Activated CD8-positive, alpha-beta memory T cell treated with anti-CD3 and anti-CD28 coated beads for 4 hours (primary cell): Measurements from ENCODE around the gene CLASP1.
"Not testable (repeated sequence)": the region's sequence is repeated elsewhere in the genome, so short reads cannot be mapped to it uniquely, and the experiment has no call there.

ENCODE experiments used
- DNase-seq, 2 donors: peaks; one replicate each; pipeline ENCODE4 v3.0.0-alpha.2; 2020; ENCODE audit warnings: low read depth in 2 of 2

Gene CLASP1

GRCh38 chr2:121350402-121350775 lies 298.9 kb downstream of the CLASP1 start:
- no peak for DNase-seq

DNA sequence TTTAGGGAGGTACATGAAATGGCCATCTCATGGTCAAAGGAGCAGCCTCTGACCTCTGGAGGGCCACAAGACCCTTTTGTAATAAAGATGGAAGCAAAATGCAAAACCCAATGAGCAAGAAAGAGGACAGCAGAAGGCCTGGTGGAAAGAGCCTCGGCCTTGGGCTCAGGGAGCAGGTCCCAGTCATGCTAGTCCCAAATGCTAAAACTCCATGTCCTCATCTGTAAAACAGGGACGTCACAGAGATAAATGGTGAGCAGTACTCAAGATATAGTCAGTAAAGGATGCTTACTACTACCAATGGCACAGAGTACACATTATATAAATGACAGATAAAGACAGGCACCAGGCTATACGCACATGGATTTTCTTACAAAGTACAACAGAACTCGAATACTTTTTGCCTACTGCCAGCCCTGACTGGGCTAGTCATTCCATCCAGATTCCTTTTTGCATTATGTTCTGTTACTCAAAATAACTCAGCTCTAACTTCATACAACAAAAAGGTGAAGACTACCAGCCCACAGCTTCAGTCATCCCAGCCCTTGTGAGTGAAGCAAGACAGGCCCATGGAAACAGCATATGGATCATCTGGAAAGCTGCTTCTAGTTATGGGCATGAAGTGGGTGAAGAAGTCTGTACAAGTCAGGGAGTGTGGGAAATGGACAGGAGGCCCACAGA lies 299.4 kb downstream of the CLASP1 start:
- no peak for DNase-seq

- DNase-seq: no peak
Observed at GRCh38 chr2:121348128-121348740, 301.0 kb downstream of the CLASP1 start.

DNA sequence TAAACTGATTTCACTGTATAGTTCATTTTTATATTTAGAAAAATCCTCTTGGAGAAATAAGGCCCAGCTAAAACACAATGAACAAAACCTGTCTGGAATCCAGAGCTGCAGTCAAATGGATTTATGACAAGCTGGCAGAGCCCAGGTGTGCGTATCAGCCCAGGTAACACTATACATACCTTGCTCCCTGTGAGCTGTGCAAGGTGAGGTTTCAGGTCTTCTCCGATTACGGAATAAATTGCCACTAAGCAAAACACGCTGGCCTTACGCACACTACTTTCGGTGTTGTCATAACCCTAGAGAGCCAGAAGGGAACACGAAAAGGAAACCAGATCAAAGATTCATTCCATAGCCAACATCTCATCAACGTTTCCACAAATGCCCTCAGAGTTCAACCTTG lies 302.4 kb downstream of the CLASP1 start:
- no peak for DNase-seq

GRCh38 chr2:121346407-121346806 lies 302.9 kb downstream of the CLASP1 start:
- no peak for DNase-seq

DNA sequence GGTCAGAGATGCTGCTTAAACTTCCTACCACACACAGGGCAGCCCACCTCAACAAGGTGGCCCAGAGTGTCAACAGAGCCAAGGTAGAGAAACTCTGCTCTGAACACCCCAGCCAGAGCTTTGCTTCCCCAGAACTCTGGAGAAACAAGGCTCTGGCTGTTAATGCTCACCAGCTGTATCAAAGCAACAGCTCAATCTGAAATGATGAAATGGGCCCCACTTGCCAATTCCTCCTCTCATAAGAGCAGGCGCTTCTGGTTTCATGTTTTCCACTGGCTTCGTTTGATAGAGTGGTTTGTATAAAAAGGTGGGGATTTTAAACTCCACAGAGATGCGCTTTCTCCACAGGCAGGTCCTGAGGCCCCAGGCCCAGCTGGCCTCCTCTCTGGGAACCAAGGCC lies 303.4 kb downstream of the CLASP1 start:
- DNase-seq: no peak

DNA sequence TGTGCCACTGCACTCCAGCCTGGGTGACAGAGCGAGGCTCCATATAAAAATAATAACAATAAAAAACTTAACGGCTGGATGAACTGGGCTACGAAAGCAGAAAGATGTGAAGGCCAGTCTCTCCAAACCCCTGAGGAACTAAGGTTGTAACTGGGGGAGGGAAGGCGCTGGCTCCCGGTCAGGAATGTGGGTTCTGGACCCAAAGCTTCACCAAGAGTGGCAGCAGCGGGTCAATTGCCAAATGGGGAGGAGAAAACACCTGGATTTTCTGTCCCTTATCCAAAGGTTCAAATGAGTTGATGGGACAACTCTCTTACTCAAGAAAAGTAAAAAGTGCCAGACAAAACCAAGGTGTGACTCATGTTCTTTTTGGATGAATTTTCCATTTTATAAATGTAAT lies 304.2 kb downstream of the CLASP1 start:
- no peak for DNase-seq

- not testable (repeated sequence) for DNase-seq
Observed at GRCh38 chr2:121343828-121344399, 305.3 kb downstream of the CLASP1 start.

DNA sequence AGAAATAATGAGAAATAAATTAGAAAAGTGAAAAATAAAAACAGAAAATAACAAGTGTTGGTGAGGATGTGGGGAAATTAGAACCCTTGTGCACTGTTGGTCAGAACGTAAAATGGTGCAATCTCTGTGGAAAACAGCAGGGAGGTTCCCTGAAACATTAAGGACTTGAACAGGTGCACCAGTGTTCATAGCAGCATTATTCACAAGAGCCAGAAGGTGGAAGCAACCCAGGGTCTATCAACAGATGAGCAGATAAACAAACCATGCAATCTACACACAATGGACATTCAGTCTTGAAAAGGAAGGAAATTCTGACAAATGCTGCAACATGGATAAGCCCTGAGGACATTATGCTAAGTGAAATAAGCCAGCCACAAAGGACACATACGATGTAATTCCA lies 306.1 kb downstream of the CLASP1 start:
- no peak for DNase-seq

DNA sequence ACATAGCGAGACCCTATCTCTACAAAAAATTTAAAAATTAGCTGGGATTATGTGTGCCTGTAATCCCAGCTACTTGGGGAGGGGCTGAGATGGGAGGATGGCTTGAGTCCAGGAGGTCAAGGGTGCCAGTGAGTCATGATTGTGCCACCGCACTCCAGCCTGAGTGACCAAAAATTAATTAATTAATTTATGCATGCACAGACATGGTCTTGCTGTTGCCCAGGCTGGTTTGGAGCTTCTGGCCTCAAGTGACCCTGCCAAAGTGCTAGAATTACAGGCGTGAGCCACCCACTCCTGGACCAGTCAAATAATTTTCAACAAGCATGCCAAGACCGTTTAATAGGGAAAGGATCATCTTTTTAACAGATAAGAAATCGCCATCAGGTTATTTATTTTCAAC lies 306.5 kb downstream of the CLASP1 start:
- DNase-seq: no peak

DNA sequence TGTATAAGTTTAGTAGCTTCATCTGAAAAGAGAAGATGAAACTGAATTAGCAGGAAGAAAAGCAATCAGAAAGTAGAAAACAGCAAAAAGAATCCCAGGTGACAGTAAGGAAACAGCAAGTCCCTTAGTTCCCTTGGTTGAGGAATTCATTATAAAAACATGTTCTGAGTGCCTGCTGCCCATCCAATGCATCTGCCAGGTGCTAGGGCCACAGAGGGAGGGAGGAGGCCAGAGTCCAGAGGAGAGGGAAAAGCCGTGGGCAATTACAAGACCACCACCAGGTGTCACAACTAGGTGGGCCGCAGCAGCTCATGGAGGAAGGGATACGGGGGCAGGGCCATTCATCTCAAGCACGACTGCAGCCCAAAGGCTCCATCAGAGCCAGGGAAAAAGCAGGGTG lies 308.3 kb downstream of the CLASP1 start:
- no peak for DNase-seq

DNA sequence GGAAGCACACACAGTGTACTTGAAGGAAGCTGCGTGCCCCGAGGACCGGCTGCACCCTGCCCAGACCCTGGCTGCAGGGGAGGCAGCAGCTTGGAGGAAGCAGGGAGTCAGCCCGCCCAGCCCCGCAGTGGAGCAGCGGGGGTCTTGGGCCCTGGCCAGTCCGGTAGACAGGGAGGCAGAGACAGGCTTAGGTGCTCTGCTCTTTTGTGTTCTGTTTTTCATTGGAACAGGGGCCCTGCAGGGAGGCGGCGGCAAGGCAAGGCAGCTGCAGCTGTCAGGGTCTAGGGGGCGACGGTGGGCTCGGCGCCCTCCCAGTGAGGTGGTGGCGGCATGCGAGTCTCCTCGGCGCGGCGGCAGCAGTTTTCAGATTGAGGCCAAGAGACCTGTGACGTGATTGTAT lies 311.0 kb downstream of the CLASP1 start:
- DNase-seq: no peak

- DNase-seq: no peak
Observed at GRCh38 chr2:121336528-121337294, 312.6 kb downstream of the CLASP1 start.

DNA sequence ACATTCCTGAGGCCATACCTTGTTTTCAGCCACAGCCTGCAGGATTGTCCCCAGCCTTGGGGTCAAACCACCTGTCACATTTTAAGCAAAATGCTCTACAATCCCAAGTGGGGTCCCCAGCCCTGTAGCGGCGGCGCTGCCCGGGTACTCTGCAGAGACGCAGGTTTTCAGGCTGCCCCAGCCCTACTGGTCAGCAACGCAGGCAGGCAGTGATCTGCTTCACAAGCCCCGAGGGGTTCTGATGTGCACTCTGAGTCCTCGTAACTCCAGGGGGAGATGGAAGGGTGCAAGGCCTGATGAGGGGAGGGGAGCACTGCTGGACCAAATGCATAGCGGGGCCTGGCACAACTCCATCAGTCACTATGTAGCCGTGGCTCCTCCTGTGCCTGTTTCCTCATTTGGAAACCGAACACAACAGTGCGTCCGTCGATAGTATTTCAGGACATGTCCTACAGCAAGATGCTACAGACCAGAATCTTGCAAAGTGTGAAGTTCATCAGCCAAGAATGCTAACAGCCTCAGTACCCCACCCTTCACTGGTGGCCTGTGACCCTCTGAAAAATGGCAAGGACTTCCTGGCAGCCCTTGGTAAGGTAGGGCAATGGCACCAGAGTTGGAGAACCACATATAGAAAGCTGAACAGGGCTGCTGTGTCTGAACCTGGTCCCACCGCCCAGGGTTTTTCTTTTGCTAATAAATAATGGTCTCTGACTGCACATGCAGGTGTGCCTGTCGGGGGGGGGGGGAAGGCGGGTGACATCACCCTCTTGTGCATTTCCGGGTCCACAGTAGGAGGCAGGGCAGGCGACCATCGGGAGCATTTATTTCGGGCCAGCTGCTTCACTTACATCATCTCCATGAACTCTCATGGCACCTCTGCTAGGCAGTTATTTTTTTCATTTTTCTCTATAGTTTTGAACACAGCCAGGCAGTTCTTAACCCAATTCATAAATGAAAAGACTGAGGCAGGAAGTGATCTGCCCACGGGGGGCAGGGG lies 313.7 kb downstream of the CLASP1 start:
- DNase-seq: no peak

GRCh38 chr2:121334581-121335293 lies 314.5 kb downstream of the CLASP1 start:
- no peak for DNase-seq

- no peak for DNase-seq
Observed at GRCh38 chr2:121333834-121334558, 315.3 kb downstream of the CLASP1 start.

GRCh38 chr2:121333231-121333630 lies 316.0 kb downstream of the CLASP1 start:
- no peak for DNase-seq

- not testable (repeated sequence) for DNase-seq
Observed at GRCh38 chr2:121331324-121331723, 317.9 kb downstream of the CLASP1 start.

- no peak for DNase-seq
Observed at GRCh38 chr2:121330921-121331320, 318.3 kb downstream of the CLASP1 start.

DNA sequence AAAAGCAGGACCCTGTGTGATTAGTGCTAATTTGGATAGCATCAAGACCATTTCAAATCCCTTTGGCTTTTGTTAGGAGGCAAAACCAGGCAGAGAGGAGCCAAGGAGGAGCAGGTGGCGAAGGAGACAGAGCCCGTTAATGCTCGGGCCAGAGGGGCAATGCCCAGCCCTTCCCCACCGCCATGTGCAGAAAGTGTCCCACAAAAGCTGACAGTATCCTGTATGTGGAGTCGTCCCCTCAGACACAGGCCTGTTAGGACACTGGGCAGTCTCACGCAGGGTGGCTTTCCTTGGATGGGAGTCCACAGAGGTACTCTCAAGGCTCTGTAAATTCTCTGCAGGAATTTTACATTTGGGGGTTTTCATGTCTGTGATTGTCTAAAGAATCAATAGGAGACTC lies 319.5 kb downstream of the CLASP1 start:
- DNase-seq: no peak
